Large intestine (tissue), 3 donors: ENCODE data around the gene ZMYND8. TPM values are rescaled to one million over a fixed set of nuclear protein-coding genes. Genes with fewer than 3 reads are reported as not detected.
"Not testable (repeated sequence)": the region's sequence is repeated elsewhere in the genome, so short reads cannot be mapped to it uniquely, and the experiment has no call there.

Source experiments
- DNase-seq, 2 donors: peaks; one replicate each; pipeline versions ENCODE4 v3.0.0 to v3.0.0-alpha.2; 2013
- H3K27ac ChIP-seq: one replicate; pipeline ENCODE4 v1.5.1; 2013; ENCODE audit warnings: low read length
- H3K27me3 ChIP-seq: 2 replicates; pipeline ENCODE4 v1.6.1; 2013; ENCODE audit warnings: low read length; ENCODE audit not compliant: control insufficient read depth, insufficient read depth
- H3K36me3 ChIP-seq: 2 replicates; pipeline ENCODE4 v1.6.1; 2013; ENCODE audit warnings: low read length; ENCODE audit not compliant: control insufficient read depth, insufficient read depth
- H3K4me1 ChIP-seq: one replicate; pipeline ENCODE4 v1.6.1; 2013; ENCODE audit warnings: low read length; ENCODE audit not compliant: control insufficient read depth, insufficient read depth
- H3K4me3 ChIP-seq: one replicate; pipeline ENCODE4 v1.5.1; 2013; ENCODE audit warnings: low read length
- H3K9me3 ChIP-seq: one replicate; pipeline ENCODE4 v1.6.1; 2013; ENCODE audit warnings: mild to moderate bottlenecking, low read depth, low read length, moderate library complexity; ENCODE audit not compliant: control insufficient read depth
- WGBS: methylation state at CpG from one replicate; pipeline ENCODE4 v1.1.5; 2013; ENCODE audit warnings: low lambda C conversion rate; ENCODE audit not compliant: insufficient coverage; 5-methylcytosine and 5-hydroxymethylcytosine counted together
- polyA plus RNA-seq: library from polyadenylated mRNA; unstranded; fragments of 120-200 nt; gene quantifications from one replicate; pipeline ENCODE4 v1.2.1, GENCODE V29; 2013

Gene ZMYND8
- polyA plus RNA-seq, 1 donor = 25.5 TPM

DNA sequence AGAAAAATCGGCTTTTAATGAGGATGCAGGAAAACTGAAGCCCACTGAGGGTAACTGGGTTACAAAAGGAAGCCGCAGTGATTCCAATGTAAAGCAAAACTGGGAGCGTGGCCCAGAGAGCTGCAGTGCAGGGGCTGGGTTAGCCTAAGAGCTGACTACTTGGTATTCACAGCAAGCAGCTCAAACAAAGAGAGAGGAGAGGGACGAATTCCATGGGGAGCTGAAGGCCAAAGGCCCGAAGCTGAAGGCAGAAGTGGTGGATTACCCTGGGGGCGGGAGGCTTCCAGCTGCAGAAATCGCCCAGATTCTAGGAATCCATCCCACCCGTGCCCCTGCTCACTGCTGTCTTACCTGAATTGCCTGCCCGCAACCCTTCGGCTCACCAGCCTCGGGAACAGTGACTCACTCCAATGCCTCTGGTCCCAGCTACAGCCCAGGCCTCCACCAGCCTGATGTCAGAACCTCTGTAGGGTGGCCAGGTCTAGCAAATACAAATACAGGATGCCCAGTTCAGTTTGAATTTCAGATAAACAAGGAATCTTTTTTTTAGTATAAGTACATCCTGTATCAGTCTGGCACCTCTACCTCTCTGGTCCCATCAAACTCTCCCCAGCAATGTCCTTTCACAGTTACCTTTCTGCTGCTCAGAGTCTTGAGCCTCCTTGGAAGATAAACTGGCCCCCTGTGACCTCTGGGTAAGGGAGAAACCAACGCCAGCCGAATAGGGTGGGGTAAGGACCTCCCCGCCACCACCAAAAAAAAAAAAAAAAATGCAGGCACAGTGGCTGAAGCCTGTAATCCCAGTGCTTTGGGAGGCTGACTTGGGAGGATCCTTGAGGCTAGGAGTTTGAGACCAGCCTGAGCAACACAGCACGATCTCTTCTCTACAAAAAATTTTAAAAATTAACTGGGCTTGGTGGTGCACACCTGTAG lies 14.6 kb upstream of the ZMYND8 start:
- Histone ChIP-seq H3K27me3 (no peaks in the 10 kb centered on the region), H3K4me3 (no peak overlapping the region), H3K9me3 (no peaks in the 10 kb centered on the region), H3K27ac (no peak overlapping the region), H3K36me3 (no peaks in the 10 kb centered on the region), H3K4me1 (peaks cover 5% of the 10 kb centered on the region)
- WGBS = 79% methylated on average over 4 of the region's 15 CpGs
- no peak for DNase-seq

DNA sequence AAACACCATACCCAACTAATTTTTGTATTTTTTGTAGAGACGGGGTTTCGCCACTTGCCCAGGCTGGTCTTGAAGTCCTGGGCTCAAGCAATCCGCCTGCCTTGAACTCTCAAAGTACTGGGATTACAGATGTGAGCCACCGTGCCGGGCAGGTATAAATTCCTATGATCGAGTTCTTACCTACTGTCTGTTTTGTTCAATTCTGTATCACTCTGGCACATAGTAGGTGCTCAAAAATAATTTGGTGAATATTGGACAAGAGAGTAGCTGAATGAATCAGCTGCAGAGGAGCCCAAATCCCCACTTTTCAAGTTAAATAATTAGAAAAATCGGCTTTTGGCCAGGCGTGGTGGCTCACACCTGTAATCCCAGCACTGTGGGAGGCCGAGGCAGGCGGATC lies 13.7 kb upstream of the ZMYND8 start:
- WGBS = 100% methylated on average over 1 of the region's 10 CpGs

GRCh38 chr20:47368301-47368700 lies 11.8 kb upstream of the ZMYND8 start:
- 90% methylated on average over 2 of the region's 7 CpGs for WGBS
- Histone ChIP-seq H3K27me3 (no peaks in the 10 kb centered on the region), H3K9me3 (no peaks in the 10 kb centered on the region), H3K27ac (no peak overlapping the region), H3K36me3 (no peaks in the 10 kb centered on the region), H3K4me1 (peaks cover 4% of the 10 kb centered on the region), H3K4me3 (no peak overlapping the region)
- no peak for DNase-seq

More for the DNA sequence above, 13.7 kb upstream of the ZMYND8 start:
- Histone ChIP-seq H3K4me1 (peaks cover 5% of the 10 kb centered on the region), H3K9me3 (no peaks in the 10 kb centered on the region), H3K4me3 (no peak overlapping the region), H3K27me3 (no peaks in the 10 kb centered on the region), H3K27ac (no peak overlapping the region), H3K36me3 (no peaks in the 10 kb centered on the region)
- no peak for DNase-seq

DNA sequence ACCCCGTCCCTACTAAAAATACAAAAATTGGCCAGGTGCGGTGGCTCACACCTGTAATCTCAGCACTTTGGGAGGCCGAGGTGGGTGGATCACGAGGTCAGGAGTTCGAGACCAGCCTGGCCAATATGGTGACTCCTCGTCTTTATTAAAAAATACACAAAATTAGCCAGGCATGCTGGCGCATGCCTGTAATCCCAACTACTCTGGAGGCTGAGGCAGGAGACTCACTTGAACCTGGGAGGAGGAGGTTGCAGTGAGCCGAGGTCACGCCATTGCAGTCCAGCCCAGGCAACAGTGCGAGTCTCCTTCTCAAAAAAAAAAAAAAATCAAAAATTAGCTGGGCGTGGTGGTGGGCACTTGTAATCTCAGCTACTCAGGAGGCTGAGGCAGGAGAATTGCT lies 9.8 kb upstream of the ZMYND8 start:
- H3K4me1 ChIP-seq, H3K27me3 ChIP-seq, H3K9me3 ChIP-seq, DNase-seq, H3K36me3 ChIP-seq, H3K27ac ChIP-seq, H3K4me3 ChIP-seq: not testable (repeated sequence)
- WGBS = no CpG with 5 or more reads among the region's 11 CpGs

DNA sequence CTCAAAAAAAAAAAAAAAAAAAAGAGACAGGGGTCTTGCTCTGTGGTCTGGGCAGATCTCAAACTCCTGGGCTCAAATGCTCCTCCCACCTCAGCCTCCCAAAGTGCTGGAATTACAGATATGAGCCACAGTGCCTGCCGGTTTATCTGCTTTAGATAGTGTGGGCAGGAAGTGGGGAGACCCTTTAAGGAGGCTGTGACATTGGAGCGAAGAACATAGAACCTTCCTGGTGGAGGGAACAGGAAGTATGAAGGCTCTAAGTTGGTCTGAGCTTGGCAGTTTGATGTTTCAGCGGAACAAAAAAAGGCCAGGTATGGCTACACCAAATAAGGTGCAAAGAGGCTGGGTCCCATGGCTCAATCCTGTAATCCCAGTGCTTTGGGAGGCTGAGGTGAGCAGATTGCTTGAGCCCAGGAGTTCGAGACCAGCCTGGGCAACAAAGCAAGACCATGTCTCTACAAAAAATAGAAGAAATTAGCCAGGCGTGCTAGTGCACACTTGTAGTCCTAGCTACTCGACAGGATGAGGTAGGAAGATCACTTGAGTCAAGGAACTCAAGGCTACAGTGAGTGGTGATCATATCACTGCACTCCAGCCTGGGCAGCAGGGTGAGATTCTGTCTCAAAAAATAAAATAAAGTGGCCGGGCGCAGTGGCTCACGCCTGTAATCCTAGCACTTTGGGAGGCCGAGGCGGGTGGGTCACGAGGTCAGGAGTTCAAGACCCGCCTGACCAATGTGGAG lies 8.7 kb upstream of the ZMYND8 start:
- H3K4me1 ChIP-seq = peaks cover 15% of the 10 kb centered on the region
- H3K36me3 ChIP-seq = no peaks in the 10 kb centered on the region
- DNase-seq = no peak
- H3K27me3 ChIP-seq = no peaks in the 10 kb centered on the region
- no peaks in the 10 kb centered on the region for H3K9me3 ChIP-seq
- H3K4me3 ChIP-seq = no peak overlapping the region
- 80% methylated on average over 1 of the region's 13 CpGs for WGBS
- no peak overlapping the region for H3K27ac ChIP-seq

DNA sequence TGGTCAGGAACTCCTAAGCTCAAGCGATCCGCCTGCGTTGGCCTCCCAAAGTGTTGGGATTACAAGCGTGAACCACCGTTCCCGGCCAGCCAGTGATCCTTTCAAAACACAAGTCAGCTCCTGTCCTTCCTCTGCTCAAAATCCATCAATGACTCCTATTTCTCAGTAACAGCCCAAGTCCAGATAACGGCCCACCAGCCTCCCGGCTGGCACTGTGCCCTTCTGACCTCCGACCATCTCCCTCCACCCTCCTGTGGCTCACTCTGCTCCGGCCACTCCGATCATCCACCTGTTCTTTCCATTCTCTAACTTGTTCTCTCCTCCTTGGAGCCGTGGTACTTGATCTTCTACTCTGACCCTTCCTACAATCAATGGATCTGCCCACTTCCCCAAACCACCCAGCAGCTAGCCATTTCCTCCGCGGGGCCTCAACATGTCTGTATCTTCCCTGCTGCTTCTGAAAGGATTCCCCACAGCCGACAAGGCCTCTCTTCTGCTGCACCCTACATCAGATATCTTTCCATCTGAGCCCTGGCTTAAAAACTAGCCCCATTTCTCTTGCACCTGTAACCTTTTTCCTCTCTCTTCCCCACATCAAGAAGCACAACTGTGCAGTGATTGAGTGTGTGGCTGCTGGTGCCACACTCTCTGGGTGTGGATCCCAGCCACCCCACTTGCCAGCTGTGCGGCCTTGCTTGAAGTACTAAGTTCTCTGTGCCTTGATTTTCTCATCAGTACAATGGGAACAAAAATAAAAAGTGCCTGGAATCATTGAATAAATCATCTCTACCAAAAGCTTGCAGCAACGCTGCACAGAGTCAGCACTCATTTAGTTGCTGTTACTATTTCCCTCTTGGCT lies 6.1 kb upstream of the ZMYND8 start:
- no peak overlapping the region for H3K27ac ChIP-seq
- no peak for DNase-seq
- peaks cover 41% of the 10 kb centered on the region for H3K4me1 ChIP-seq
- H3K4me3 ChIP-seq = no peak overlapping the region
- WGBS = 79% methylated on average over 9 of the region's 17 CpGs
- H3K27me3 ChIP-seq = no peaks in the 10 kb centered on the region
- no peaks in the 10 kb centered on the region for H3K9me3 ChIP-seq
- no peaks in the 10 kb centered on the region for H3K36me3 ChIP-seq

- peak in 1 of 2 donors; percentile 14 for DNase-seq
- no peaks in the 10 kb centered on the region for H3K36me3 ChIP-seq
- no peaks in the 10 kb centered on the region for H3K9me3 ChIP-seq
- H3K27ac ChIP-seq = peak overlapping the region; percentile 98
- H3K4me3 ChIP-seq = no peak overlapping the region
- H3K27me3 ChIP-seq = no peaks in the 10 kb centered on the region
- WGBS = 100% methylated on average over 1 of the region's 18 CpGs
- H3K4me1 ChIP-seq = peaks cover 53% of the 10 kb centered on the region
Observed at GRCh38 chr20:47361057-47361915, 4.8 kb upstream of the ZMYND8 start.

DNA sequence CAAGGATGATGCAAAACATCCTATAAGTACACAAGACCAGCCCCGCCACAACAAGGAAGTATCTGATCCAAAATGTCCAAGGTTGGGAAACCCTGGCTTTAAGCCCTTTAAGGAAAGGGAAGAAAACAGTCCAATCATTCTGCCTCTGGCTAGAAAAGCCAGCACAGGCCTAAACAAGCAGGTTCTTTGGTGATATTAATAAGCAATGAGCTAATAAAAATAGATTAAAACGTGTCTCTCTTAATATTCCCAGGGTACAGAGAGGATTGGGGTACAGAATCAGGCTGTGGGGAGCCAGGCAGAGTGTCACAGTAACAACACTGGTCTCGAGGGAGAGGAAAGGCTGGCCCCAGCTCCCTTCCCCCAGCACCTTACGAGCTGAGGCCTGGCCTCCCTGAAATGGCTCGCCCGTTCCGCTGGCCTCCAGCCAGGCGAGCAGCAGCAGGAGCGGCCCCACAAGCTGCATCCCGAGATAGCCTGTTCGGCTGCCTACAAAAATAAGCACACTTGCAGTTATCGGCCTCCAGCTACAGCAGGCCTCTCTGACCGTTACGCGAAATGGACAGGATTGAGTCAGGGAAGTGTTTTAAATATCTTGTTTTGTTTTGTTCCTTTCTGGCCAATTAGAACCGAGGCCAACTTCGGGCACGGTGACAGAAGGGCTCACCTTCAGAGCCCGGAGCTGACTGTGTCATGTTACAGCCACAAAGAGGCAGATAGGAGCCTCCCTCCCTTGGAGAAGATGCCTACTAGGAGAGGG lies 4.0 kb upstream of the ZMYND8 start:
- H3K27me3 ChIP-seq = no peaks in the 10 kb centered on the region
- H3K9me3 ChIP-seq = no peaks in the 10 kb centered on the region
- peaks cover 59% of the 10 kb centered on the region for H3K4me1 ChIP-seq
- no peak overlapping the region for H3K4me3 ChIP-seq
- H3K27ac ChIP-seq = peak overlapping the region; percentile 98
- WGBS = no CpG with 5 or more reads among the region's 19 CpGs
- no peaks in the 10 kb centered on the region for H3K36me3 ChIP-seq
- DNase-seq = peak; percentile 75 to 85
